NCI-H69 (cell line): ENCODE measurements around the gene GIMAP8.
A peak's percentile ranks its signal among the peaks of the same experiment; 100 is the strongest.

Experiments used
- DNase-seq: peaks from one replicate; lab custom pipeline; 2025; lab: John Stamatoyannopoulos, UW

The GIMAP8 gene

GRCh38 chr7:150450491-150451001 lies at the start of gene GIMAP8:
TSS of gene GIMAP8 (plus strand) at chr7:150450630. CDS start at chr7:150466699, 16,069 bp downstream.
- no peak for DNase-seq

- no peak for DNase-seq
Observed at GRCh38 chr7:150400788-150401423, 49.5 kb upstream of the GIMAP8 start.

- DNase-seq, result no peak
Observed at GRCh38 chr7:150401424-150401790, 49.0 kb upstream of the GIMAP8 start.

GRCh38 chr7:150401861-150402631 lies 48.4 kb upstream of the GIMAP8 start:
- no peak for DNase-seq

GRCh38 chr7:150402671-150403321 lies 47.6 kb upstream of the GIMAP8 start:
- no peak for DNase-seq

GRCh38 chr7:150403376-150404171 lies 46.9 kb upstream of the GIMAP8 start:
- no peak for DNase-seq

- peak; percentile 56 for DNase-seq
Observed at GRCh38 chr7:150404172-150404804, 46.1 kb upstream of the GIMAP8 start.

GRCh38 chr7:150404805-150405583 lies 45.4 kb upstream of the GIMAP8 start:
- DNase-seq, result peak; percentile 97

GRCh38 chr7:150405584-150406311 lies 44.7 kb upstream of the GIMAP8 start:
- DNase-seq, result peak; percentile 77

DNA sequence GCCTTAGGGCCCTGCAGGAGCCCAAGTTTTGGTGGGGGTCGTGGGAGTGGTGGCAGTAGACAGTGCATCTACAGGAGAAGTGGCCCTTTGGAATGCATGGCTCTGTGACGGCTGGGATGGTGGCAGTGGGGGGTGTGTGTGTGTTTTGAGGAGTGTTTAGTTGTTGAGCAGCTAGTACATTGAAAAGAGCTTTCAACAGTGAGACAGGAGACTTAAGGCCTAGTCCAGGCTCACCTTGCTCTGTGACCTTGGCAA lies 44.2 kb upstream of the GIMAP8 start:
- no peak for DNase-seq

- DNase-seq, result no peak
Observed at GRCh38 chr7:150406567-150407421, 43.6 kb upstream of the GIMAP8 start.

DNA sequence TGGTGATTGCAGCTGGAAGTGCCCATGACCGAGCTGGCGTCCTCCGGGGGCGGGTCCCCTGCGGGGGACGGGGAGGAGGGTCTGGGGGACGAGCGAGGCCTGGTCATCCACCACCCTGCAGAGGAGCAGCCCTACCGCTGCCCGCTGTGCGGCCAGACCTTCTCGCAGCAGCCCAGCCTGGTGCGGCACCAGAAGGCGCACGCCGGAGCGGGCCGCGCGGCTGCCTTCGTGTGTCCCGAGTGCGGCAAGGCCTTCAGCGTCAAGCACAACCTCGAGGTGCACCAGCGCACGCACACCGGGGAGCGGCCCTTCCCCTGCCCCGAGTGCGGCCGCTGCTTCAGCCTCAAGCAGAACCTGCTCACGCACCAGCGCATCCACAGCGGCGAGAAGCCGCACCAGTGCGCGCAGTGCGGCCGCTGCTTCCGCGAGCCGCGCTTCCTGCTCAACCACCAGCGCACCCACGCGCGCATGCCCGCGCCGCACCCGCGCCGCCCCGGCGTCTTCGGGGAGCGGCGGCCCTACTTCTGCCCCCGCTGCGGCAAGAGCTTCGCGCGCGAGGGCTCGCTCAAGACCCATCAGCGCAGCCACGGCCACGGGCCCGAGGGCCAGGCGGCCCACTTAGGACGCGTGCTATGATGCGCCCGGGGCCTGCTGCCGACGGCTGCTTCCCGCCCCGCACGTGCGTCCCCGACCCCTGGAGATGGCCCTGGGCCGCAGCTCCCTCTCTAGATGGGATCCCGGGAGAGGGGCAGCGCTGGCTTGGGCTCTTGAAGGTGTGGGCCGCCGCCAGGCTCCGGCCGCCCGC lies 42.6 kb upstream of the GIMAP8 start:
- no peak for DNase-seq

GRCh38 chr7:150408393-150409299 lies 41.8 kb upstream of the GIMAP8 start:
- no peak for DNase-seq

GRCh38 chr7:150409300-150410030 lies 41.0 kb upstream of the GIMAP8 start:
- no peak for DNase-seq

DNA sequence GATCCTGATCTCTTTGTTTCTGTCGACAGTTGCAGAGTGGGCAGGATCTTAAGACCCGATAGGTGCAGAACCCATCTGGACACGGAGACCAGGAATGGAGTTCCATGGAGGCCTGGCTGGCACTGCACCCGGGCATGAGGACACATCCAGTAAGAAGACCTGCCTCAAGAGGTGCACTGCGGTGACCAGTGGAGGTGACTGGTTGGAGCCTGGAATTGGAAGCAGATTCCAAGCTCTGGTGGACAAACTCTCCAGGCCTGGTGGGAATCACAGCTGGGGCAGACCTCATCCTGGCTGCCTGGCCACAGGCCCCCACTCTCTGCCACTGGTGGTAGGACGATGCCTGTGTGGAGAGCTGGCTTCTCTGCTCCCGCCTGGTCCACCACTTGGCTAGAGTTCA lies 40.3 kb upstream of the GIMAP8 start:
- DNase-seq, result no peak

DNA sequence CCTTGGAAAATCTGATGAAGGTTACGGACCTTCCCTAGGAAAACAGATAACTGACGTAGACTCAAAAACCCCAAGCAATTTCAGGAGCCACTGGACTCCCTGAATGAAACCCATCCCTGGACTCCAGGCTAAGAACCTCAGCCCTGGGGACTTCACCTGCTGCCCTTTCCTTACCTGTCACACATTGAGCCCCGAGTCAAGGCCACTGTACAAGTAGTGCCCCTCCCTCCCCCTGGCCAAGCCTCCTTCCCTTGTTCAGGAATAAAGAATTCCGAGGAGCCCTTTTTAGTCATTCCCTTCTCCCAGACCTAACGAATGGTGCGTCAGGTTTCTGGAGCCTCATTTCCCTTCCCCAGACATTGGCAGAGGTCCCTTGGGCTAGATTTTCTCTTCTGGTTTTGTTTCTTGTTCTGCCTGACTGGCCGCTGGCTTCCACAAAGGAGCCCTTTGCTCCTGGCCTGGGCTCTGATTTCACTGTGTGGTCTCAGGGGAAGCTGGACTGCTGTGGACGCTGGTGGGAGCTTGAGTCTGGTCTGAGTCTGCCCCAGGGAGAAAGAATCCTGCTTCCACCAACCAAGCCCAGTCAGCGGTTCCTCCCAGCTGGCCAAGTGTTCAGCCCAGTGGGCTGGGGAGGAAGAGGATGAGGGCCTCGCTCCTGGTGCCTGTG lies 39.6 kb upstream of the GIMAP8 start:
- no peak for DNase-seq
